ENCODE data around the gene SRF.
A peak's percentile ranks its signal among the peaks of the same experiment; 100 is the strongest.

The SRF gene

DNA sequence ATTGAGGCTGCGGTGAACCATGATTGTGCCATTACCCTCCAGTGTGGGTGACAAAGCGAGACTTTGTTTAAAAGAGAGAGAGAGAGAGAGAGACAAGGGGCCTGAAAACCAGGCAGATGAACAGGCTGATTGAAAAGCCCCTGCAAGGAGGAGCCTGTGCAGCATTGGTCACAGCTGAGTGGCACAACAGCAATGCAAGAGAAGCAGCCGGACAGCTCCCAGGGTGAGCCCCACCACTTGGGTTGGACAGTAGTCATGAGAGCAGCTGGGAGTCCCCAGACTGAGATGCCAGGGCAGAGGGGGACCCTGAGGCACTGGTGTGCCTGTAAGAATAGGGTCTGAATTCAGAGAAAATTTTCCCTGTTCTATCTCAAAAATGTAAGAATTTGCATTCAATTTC lies 48.0 kb downstream of the SRF start:
- H3K27me3 ChIP-seq (ENCODE audit: insufficient read depth, low read length) = no peaks in the 10 kb centered on the region
- H3K9me3 ChIP-seq (ENCODE audit: low read length) = no peaks in the 10 kb centered on the region
- no peaks in the 10 kb centered on the region for H3K4me1 ChIP-seq (ENCODE audit: insufficient read depth, low read length)
- H3K36me3 ChIP-seq (ENCODE audit: insufficient read depth, low read length) = peaks cover 26% of the 10 kb centered on the region
- H2AFZ ChIP-seq (ENCODE audit: low read depth, low read length) = no peak overlapping the region
- no peak overlapping the region for H3K4me3 ChIP-seq (ENCODE audit: low read length)

DNA sequence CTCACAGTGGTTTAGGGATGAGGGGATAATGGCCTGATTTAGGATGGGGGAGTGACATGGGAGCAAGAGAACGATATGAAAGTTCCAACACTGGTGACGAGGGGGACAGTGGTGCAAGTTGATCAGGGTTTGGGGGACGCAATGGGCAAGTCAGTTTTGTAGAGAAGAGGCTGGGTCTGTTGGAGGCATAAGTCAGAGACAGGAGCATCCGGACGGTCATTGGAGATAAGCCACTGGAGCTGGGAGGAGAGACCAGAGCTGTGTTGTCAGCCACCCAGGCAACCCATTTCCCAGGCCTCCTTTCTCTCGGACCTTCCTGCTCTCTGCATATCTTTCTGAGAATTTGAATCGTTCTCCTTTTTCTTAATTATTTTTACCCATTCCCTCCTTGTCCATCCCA lies 48.7 kb downstream of the SRF start:
- H3K4me3 ChIP-seq (ENCODE audit: low read length) = no peak overlapping the region
- no peaks in the 10 kb centered on the region for H3K27me3 ChIP-seq (ENCODE audit: insufficient read depth, low read length)
- H3K36me3 ChIP-seq (ENCODE audit: insufficient read depth, low read length) = peaks cover 30% of the 10 kb centered on the region
- H3K9me3 ChIP-seq (ENCODE audit: low read length) = no peaks in the 10 kb centered on the region
- no peaks in the 10 kb centered on the region for H3K4me1 ChIP-seq (ENCODE audit: insufficient read depth, low read length)
- no peak overlapping the region for H2AFZ ChIP-seq (ENCODE audit: low read depth, low read length)

DNA sequence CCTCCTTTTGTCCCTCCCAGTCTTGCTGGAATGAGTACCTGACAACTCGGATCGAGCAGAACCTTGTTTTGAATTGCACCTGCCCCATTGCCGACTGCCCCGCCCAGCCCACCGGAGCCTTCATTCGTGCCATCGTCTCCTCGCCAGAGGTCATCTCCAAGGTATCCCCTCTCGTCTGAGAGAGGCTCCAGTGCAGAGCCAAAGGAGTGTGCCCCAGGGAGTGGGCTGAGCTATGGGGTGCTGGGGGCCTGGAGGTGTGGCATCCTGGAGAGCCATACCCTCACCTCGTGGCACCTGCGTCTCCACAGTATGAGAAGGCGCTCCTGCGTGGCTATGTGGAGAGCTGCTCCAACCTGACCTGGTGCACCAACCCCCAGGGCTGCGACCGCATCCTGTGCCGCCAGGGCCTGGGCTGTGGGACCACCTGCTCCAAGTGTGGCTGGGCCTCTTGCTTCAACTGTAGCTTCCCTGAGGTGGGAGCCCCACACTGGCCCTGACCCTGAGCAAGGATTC lies 49.4 kb downstream of the SRF start:
- Histone ChIP-seq H3K9me3 (ENCODE audit: low read length) (no peaks in the 10 kb centered on the region), H3K4me3 (ENCODE audit: low read length) (no peak overlapping the region), H3K27me3 (ENCODE audit: insufficient read depth, low read length) (no peaks in the 10 kb centered on the region), H3K36me3 (ENCODE audit: insufficient read depth, low read length) (peaks cover 29% of the 10 kb centered on the region), H3K4me1 (ENCODE audit: insufficient read depth, low read length) (no peaks in the 10 kb centered on the region), H2AFZ (ENCODE audit: low read depth, low read length) (no peak overlapping the region)

DNA sequence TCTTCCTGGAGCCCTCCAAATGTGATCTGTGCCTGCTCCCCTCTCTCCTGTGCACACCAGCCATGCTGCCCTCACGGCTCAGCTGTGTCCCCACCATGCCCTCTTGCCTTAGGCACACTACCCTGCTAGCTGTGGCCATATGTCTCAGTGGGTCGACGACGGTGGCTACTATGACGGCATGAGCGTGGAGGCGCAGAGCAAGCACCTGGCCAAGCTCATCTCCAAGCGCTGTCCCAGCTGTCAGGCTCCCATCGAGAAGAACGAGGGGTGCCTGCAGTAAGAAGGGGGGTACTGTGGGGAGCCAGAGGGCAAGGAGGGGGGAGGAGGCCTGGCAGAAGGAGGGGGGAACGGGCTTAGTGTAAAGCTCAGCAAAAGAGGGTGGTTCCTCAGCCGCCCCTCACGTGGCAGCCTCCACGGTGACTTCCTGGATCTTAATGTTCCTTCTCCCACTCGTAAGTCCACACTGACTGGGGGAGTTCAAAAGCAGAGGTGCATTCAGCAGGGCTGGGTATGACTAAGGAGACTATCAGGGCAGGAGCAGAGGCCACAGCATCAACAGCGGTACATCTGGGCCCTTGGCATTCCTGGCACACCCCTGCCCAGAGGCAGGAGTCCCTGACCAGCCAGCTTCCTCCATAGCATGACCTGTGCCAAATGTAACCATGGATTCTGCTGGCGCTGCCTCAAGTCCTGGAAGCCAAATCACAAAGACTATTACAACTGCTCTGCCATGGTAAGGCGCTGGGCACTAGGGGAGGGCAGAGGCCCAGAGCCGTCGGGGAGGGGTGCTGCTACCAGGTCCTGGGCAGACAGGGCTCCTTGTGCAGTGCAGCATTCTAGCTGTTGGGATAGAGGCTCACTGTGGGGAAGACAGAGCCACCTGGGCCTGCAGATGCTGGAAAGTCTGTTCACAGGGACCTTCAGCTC lies 50.2 kb downstream of the SRF start:
- Histone ChIP-seq H3K4me3 (ENCODE audit: low read length) (no peak overlapping the region), H3K27me3 (ENCODE audit: insufficient read depth, low read length) (no peaks in the 10 kb centered on the region), H3K4me1 (ENCODE audit: insufficient read depth, low read length) (no peaks in the 10 kb centered on the region), H3K9me3 (ENCODE audit: low read length) (no peaks in the 10 kb centered on the region), H3K36me3 (ENCODE audit: insufficient read depth, low read length) (peaks cover 25% of the 10 kb centered on the region), H2AFZ (ENCODE audit: low read depth, low read length) (no peak overlapping the region)

DNA sequence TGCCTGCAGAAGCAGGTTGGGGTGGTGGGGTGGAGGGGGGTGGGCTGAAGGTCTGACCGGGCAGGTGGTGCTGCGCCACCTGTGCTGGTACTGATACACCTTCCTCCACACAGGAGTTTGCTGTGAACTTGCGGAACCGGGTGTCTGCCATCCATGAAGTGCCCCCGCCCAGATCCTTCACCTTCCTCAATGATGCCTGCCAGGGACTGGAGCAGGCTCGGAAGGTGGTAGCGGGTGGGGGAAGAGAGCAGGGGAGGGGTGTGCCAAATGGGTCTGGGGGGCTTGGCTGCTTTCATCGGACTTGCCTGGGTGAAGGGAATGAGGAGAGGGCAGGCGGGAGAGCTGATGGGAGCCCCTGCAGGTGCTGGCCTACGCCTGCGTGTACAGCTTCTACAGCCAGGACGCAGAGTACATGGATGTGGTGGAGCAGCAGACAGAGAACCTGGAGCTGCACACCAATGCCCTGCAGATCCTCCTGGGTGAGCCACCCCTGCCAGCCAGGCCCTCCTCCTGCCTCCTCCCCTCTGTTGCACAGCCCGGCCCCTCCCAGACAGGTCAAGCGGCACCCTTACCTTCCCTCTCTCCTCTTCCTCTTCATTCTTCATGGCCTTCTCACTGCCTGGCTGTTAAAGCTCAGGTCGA lies 51.5 kb downstream of the SRF start:
- Histone ChIP-seq H3K27me3 (ENCODE audit: insufficient read depth, low read length) (no peaks in the 10 kb centered on the region), H3K4me1 (ENCODE audit: insufficient read depth, low read length) (no peaks in the 10 kb centered on the region), H3K9me3 (ENCODE audit: low read length) (no peaks in the 10 kb centered on the region), H3K36me3 (ENCODE audit: insufficient read depth, low read length) (peaks cover 17% of the 10 kb centered on the region), H2AFZ (ENCODE audit: low read depth, low read length) (no peak overlapping the region), H3K4me3 (ENCODE audit: low read length) (no peak overlapping the region)

DNA sequence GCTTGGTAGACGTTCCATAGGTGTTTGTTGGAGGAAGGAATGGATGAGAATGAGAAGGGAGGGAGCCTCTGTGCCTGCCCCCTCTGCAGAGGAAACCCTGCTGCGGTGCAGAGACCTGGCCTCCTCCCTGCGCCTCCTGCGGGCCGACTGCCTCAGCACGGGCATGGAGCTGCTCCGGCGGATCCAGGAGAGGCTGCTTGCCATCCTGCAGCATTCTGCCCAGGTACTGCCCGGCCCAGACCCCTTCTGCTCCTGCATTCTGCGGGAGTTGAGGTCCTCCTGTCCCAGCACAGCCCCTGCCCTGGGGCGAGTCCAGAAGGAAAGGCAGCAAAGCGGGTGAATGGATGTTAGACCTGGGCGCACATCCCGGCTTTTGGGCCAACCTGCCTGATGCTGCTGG lies 52.1 kb downstream of the SRF start:
- Histone ChIP-seq H2AFZ (ENCODE audit: low read depth, low read length) (no peak overlapping the region), H3K27me3 (ENCODE audit: insufficient read depth, low read length) (no peaks in the 10 kb centered on the region), H3K4me1 (ENCODE audit: insufficient read depth, low read length) (no peaks in the 10 kb centered on the region)

DNA sequence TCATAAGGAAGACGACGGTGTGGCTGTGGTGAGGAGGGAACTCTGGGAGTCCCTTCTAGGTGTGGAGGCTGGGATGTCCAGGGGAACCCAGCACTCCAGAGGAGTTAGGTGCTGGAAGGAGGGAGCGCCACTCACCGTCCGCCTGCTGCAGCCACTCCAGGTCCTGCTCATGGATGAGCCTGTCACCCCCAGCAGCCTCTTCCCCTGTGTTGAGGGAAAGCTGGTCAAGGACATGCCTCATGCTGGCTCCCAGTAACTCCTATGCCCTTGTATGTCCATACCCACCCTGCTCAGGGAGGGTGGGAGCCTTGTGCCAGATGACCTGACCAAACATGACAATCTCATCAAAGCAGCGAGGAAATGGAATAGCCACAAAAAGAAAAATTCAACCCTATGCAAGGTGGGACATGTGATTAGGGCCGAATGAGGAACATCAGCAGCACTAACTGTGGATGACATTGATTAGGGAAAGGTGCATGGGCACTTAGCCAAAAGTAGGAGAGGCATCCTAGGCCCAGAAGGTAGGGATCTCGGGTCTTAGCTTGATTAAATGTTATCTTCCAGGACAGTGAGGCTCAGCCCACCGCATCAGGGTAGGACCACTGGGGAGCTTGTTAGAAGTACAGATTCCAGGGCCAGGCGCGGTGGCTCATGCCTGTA lies 55.3 kb downstream of the SRF start:
- H3K27me3 ChIP-seq (ENCODE audit: insufficient read depth, low read length) = no peaks in the 10 kb centered on the region

More for the DNA sequence above, 52.1 kb downstream of the SRF start:
- H3K9me3 ChIP-seq (ENCODE audit: low read length) = no peaks in the 10 kb centered on the region
- no peak overlapping the region for H3K4me3 ChIP-seq (ENCODE audit: low read length)
- H3K36me3 ChIP-seq (ENCODE audit: insufficient read depth, low read length) = peaks cover 17% of the 10 kb centered on the region

DNA sequence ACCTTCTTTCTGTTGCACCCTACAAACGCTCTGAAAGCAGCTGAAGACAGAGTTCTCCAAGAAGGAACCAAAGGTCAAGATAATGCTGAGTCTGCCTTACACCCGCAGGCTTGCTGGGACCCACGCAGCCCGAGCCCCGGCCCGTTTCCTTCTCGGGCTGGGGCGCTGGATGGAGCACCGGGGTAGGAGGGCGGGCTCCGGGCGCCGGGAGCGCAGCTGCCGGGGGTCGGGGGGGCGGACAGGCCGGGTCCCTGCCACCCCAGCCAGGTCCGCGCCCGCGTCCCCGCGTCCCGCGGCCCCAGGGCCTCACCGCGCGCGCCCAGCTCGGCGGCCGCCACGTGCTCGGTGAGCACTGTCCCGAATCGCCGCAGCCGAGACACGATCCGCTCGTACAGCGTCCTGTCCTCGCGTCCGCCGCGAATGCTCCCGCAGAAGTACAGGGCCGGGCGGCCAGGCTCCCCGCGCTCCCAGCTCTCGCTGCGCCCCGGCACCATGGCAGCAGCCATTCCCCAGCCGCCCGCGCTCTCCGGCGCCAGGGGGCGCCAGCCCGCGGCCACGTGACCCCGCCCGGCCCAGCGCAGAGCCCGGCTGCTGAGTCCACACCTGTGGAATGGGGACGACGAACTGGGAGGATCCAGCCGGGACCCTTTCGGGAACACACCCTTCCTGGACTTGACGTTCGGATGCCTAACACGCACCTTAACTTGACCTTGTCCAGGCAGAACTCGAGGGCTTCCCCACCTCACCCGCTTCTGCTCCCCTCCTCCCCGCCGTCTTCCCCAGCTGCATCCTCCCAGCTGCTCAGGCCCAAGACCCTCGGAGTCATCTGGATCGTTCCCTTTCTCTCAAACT lies 58.1 kb downstream of the SRF start, which contains the start of gene DNPH1:
DNPH1 (minus strand) TSS at position 531 of the 852 bp plus-strand sequence; CDS start at position 506, 25 bp downstream.
- Histone ChIP-seq H3K36me3 (ENCODE audit: insufficient read depth, low read length) (peaks cover 7% of the 10 kb centered on the region), H3K4me3 (ENCODE audit: low read length) (peak within 1 kb of the TSS; percentile 60), H2AFZ (ENCODE audit: low read depth, low read length) (peak within 1 kb of the TSS; percentile 97), H3K4me1 (ENCODE audit: insufficient read depth, low read length) (peaks cover 3% of the 10 kb centered on the region), H3K9me3 (ENCODE audit: low read length) (no peaks in the 10 kb centered on the region), H3K27me3 (ENCODE audit: insufficient read depth, low read length) (no peaks in the 10 kb centered on the region)

More for the DNA sequence above, 55.3 kb downstream of the SRF start:
- Histone ChIP-seq H3K4me3 (ENCODE audit: low read length) (no peak overlapping the region), H3K4me1 (ENCODE audit: insufficient read depth, low read length) (peaks cover 3% of the 10 kb centered on the region), H3K9me3 (ENCODE audit: low read length) (no peaks in the 10 kb centered on the region), H3K36me3 (ENCODE audit: insufficient read depth, low read length) (peaks cover 13% of the 10 kb centered on the region), H2AFZ (ENCODE audit: low read depth, low read length) (no peak overlapping the region)

DNA sequence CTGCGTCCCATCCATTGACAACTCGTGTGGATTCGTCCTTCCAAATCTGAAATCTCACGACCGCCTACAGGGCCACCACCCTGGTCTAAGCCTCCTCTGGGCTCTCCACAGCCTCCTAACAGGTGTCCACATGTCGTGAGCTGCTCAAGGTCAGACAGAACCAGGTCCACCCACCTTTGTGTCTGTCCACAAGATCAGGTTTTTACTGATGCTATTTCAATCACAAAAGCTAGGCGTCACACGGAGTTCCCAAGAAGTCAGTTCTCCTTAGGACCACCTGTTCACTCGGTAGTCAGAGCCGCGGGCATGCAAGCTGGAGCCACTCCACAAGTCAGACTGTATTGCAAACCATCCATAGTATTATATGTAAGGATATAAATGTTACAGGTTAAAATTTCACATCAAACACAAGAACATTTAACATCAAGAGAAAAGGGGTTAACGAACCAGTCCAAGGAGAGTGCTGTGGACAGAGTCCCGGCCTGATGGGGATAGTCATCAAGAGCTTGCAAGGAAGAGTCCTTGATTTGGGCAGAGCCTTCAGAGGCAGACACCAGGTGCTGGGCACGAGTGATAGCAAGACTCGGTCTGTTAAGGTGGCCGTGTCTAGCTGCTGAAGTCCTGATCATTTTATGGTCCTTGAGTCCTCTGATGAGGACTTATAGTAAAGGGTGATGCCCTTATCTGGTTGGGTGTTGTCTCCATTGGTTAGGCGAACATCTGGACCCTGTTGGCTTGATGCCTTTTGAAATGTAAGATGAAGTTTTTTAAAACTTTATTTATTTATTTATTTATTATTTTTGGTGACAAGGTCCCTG lies 58.9 kb downstream of the SRF start:
- Histone ChIP-seq H3K36me3 (ENCODE audit: insufficient read depth, low read length) (peaks cover 3% of the 10 kb centered on the region), H3K27me3 (ENCODE audit: insufficient read depth, low read length) (no peaks in the 10 kb centered on the region), H2AFZ (ENCODE audit: low read depth, low read length) (peak overlapping the region; percentile 97), H3K4me1 (ENCODE audit: insufficient read depth, low read length) (peaks cover 3% of the 10 kb centered on the region), H3K4me3 (ENCODE audit: low read length) (peak overlapping the region; percentile 60), H3K9me3 (ENCODE audit: low read length) (no peaks in the 10 kb centered on the region)

DNA sequence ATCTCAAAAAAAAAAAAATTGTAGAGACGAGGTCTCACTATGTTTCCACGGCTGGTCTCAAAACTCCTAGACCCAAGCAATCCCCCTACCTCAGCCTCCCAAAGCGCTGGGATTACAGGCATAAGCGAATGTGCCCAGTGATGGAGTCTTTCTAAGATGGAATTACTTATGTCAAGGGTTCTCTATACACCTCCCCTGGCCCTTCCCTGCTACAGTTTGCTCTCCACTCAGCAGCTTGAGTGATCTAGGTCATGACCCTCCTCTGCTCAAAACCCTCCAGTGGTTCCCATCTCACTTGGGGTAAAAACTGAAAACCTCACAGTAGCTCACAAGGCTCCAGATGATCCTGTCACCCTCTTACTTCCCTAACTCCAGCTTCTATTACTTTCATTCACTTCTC lies 60.0 kb downstream of the SRF start:
- Histone ChIP-seq H3K4me3 (ENCODE audit: low read length) (no peak overlapping the region), H3K4me1 (ENCODE audit: insufficient read depth, low read length) (peaks cover 3% of the 10 kb centered on the region), H3K27me3 (ENCODE audit: insufficient read depth, low read length) (no peaks in the 10 kb centered on the region), H3K9me3 (ENCODE audit: low read length) (no peaks in the 10 kb centered on the region), H2AFZ (ENCODE audit: low read depth, low read length) (no peak overlapping the region), H3K36me3 (ENCODE audit: insufficient read depth, low read length) (no peaks in the 10 kb centered on the region)
